Karpas-422 (cell line): Measurements from ENCODE around the gene MCRIP1. TPM values are rescaled to one million over a fixed set of nuclear protein-coding genes. Genes with fewer than 3 reads are reported as not detected.
"Not testable (repeated sequence)": the region's sequence is repeated elsewhere in the genome, so short reads cannot be mapped to it uniquely, and the experiment has no call there.

ENCODE experiments used
- DNase-seq: peaks from one replicate; pipeline ENCODE4 v3.0.0-alpha.2; 2015
- H2AFZ ChIP-seq: fragments of 200-600 bp; sonication (generic); 2 replicates; pipeline ENCODE4 v1.6.1; 2014; ENCODE audit warnings: antibody characterized with exemption, low read length, mixed read lengths
- H3K27ac ChIP-seq: fragments of 200-600 bp; sonication (generic); 2 replicates; pipeline ENCODE4 v1.5.1; 2014; ENCODE audit warnings: mild to moderate bottlenecking, low read length, moderate library complexity
- H3K27me3 ChIP-seq: fragments of 200-600 bp; sonication (generic); 2 replicates; pipeline ENCODE4 v1.6.1; 2014; ENCODE audit warnings: low read length, mixed read lengths
- H3K36me3 ChIP-seq: fragments of 200-600 bp; sonication (generic); 2 replicates; pipeline ENCODE4 v1.6.1; 2014; ENCODE audit warnings: low read length, mixed read lengths; ENCODE audit not compliant: insufficient read depth
- H3K4me1 ChIP-seq: fragments of 200-600 bp; sonication (generic); 2 replicates; pipeline ENCODE4 v1.6.1; 2014; ENCODE audit warnings: mild to moderate bottlenecking, low read length, mixed read lengths
- H3K4me2 ChIP-seq: fragments of 200-600 bp; sonication (generic); 2 replicates; pipeline ENCODE4 v1.6.1; 2014; ENCODE audit warnings: low read length, low read depth, mild to moderate bottlenecking; ENCODE audit not compliant: poor library complexity, severe bottlenecking
- H3K4me3 ChIP-seq: fragments of 200-600 bp; sonication (generic); 2 replicates; pipeline ENCODE4 v1.5.1; 2014; ENCODE audit warnings: mild to moderate bottlenecking, antibody characterized with exemption, low read length, mixed read lengths
- H3K79me2 ChIP-seq: fragments of 200-600 bp; sonication (generic); 2 replicates; pipeline ENCODE4 v1.6.1; 2014; ENCODE audit warnings: mild to moderate bottlenecking, low read length, mixed read lengths
- H3K9ac ChIP-seq: fragments of 200-600 bp; sonication (generic); 2 replicates; pipeline ENCODE4 v1.6.0; 2014; ENCODE audit warnings: low read length
- H3K9me2 ChIP-seq: fragments of 200-600 bp; sonication (generic), shearing (Covaris generic); replicated peaks from 2 replicates; pipeline ENCODE4 v1.6.0; 2014; ENCODE audit warnings: mild to moderate bottlenecking, low read length, moderate library complexity; ENCODE audit not compliant: insufficient read depth
- H3K9me3 ChIP-seq: fragments of 300-700, 200-600 bp; sonication (generic); 2 replicates; pipeline ENCODE4 v1.6.1; 2014; ENCODE audit warnings: low read length, mixed read lengths
- H4K20me1 ChIP-seq: fragments of 200-600 bp; sonication (generic); 2 replicates; pipeline ENCODE4 v1.6.1; 2014; ENCODE audit warnings: mild to moderate bottlenecking, antibody characterized with exemption, low read length, low read depth; ENCODE audit not compliant: insufficient read depth
- total RNA-seq: library from RNA; depleted of rRNA; stranded (reverse); fragments of >200 nt; shearing (Covaris generic); gene quantifications from 2 replicates; pipeline ENCODE4 v1.2.3, GENCODE V29; 2014; ENCODE audit warnings: low replicate concordance

Gene MCRIP1
- total RNA-seq, 1 experiment from 2014 or later, result 55.9 TPM

DNA sequence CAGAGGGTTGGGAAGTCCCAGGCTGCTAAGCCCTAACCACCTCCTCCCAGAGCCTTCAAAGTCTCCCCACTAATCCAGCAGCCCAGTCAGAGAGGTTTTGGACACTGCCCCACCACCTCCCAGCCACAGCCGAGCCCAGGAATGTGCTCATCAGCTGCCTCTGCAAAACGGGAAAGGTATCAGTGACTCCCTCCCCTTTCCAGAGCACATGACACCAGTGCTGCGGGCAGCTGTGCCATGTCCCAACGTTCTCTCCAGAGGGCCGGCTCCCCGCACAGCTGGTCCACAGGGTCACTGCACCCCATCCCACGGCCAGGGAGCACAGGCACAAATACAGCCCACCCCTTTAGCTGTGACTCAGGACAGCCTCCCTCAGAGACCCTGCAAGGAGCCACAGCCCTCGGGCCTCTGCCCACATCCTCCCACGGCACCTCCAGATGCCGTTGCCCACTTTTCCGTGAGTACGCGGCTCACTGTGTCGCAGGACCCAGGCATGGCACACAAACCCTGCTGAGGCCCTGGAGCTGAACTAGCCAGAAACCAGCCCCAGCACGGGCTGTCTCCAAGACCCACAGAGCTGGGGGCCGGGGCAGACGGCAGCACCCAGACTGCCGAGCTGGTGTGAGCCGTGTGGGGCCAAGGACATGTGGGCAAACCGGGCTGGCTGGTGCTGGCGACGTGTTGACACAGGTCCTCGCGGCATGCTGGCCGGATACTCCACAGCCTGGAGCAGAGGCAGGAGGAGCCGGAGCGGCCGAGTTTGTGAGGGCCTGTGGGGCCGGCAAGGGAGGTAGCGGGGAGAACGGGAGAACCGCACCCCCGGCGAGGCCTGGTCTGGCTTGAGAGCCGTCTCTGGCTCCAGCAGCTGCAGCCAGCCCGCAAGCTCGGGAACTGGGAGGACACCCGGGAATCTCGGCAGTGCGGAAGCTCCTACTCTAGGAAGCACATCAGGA, 8.0 kb upstream of the MCRIP1 start:
- Histone ChIP-seq H3K27me3 (no peaks in the 10 kb centered on the region), H4K20me1 (no peaks in the 10 kb centered on the region), H3K9me2 (no peaks in the 10 kb centered on the region), H3K79me2 (no peaks in the 10 kb centered on the region), H3K4me2 (no peak overlapping the region), H3K9ac (no peak overlapping the region), H3K4me3 (no peak overlapping the region), H3K27ac (no peak overlapping the region), H3K4me1 (peaks cover 5% of the 10 kb centered on the region), H3K36me3 (peaks cover 10% of the 10 kb centered on the region; the same call in 1 of the 2 replicates), H2AFZ (no peak overlapping the region), H3K9me3 (no peaks in the 10 kb centered on the region)
- DNase-seq, result no peak

DNA sequence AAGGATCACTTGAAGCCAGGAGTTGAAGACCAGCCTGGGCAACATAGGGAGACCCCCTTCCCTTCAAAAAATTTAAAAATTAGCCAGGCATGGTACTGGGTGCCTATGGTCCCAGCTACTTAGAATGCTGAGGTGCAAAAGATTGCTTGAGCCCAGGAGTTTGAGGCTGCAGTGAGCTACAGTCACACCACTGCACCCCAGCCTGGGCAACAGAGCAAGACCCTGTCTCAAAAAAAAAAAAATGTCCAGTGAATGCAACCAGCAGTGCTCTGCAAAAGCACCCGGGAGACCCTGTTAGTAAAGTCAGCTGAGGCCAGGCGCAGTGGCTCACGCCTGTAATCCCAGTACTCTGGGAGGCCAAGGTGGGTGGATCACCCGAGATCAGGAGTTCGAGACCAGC, 7.0 kb upstream of the MCRIP1 start:
- not testable (repeated sequence) for H3K27ac ChIP-seq, H3K9ac ChIP-seq

DNA sequence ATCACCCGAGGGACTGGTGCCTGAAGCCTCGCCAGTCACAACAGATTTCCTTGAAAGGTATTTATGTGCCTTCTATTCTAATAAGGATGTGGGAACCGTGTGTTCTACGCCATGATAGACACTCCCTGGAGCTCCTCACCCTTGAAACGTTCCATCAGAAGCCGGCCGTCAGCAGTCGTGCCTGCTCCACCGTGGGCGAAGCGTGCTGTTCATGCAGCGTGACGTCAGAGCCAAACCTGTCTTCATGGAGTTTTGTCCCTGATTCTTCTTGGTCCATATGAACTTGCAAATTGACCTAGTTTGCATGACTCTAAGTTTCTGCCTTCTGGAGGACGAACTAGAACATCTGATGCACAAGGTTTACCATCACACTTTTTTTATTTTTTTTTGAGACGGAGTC, 6.2 kb upstream of the MCRIP1 start:
- H3K79me2 ChIP-seq, result peaks cover 4% of the 10 kb centered on the region; the same call in 1 of the 2 replicates
- no peak overlapping the region for H3K9ac ChIP-seq
- H3K36me3 ChIP-seq, result 0 out of 2 replicates have a peak, but pooled peaks cover 2% of the 10 kb centered on the region
- no peak overlapping the region for H3K4me2 ChIP-seq
- peak overlapping the region; percentile 36; the same call in 1 of the 2 replicates for H2AFZ ChIP-seq
- no peak overlapping the region for H3K27ac ChIP-seq
- no peaks in the 10 kb centered on the region for H3K9me3 ChIP-seq
- H4K20me1 ChIP-seq, result no peaks in the 10 kb centered on the region
- DNase-seq, result no peak
- H3K9me2 ChIP-seq, result no peaks in the 10 kb centered on the region
- H3K4me3 ChIP-seq, result no peak overlapping the region
- H3K27me3 ChIP-seq, result no peaks in the 10 kb centered on the region
- peaks cover 9% of the 10 kb centered on the region for H3K4me1 ChIP-seq

More for the DNA sequence above, 7.0 kb upstream of the MCRIP1 start:
- not testable (repeated sequence) for H3K36me3 ChIP-seq, H3K27me3 ChIP-seq, H3K79me2 ChIP-seq, H3K4me1 ChIP-seq, H3K4me2 ChIP-seq, H3K9me3 ChIP-seq, H2AFZ ChIP-seq, DNase-seq, H3K4me3 ChIP-seq, H4K20me1 ChIP-seq, H3K9me2 ChIP-seq

DNA sequence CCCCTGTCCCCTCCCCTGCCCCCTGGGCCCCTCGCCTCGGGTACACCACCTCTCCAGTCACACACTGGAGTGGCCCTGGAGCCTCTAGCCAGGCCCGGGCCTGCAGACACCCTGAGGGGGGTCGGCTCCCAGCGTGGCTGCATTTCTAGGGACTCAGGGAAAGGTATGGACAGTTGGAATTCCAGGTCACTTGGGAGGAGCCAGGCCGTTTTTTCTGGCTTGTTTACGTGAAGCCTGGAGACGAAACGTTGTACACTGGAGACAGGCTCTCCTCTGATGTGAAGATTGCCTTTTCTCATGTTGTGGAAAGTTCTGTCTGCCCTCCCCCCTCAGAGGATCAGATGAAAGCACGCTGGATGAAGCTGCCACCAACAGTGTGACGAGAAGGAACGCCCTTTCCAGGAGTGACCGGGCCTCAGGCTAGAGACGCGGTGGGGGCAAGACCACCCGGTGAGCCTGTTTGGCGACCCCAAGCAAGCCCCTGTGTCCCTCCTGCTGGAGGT, 5.7 kb upstream of the MCRIP1 start:
- Histone ChIP-seq H3K4me1 (peaks cover 14% of the 10 kb centered on the region), H2AFZ (peak overlapping the region; percentile 36; the same call in 1 of the 2 replicates), H3K4me3 (no peak overlapping the region), H3K9ac (no peak overlapping the region), H3K36me3 (0 out of 2 replicates have a peak, but pooled peaks cover 2% of the 10 kb centered on the region), H3K4me2 (no peak overlapping the region), H3K27me3 (no peaks in the 10 kb centered on the region), H3K27ac (no peak overlapping the region), H4K20me1 (no peaks in the 10 kb centered on the region), H3K9me2 (no peaks in the 10 kb centered on the region), H3K9me3 (no peaks in the 10 kb centered on the region), H3K79me2 (peaks cover 9% of the 10 kb centered on the region)
- no peak for DNase-seq

DNA sequence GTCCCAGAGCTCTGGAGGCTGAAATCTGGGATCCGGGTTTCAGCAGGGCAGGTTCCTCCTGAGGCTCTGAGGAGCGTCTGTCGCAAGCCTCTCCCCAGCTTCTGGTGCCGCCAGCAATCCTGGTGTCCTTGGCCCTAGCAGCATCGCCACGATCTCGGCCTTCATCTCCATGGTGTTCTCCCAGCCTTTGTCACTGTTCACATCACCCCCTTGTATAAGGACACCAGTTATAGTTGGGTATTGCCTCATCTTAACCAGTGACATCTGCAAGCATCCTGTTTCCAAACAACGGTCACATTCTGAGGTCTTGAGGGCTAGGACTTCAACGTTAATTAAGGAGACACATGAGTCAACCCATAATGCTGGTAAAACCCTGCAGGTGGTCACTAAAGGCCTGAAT, 4.5 kb upstream of the MCRIP1 start:
- H4K20me1 ChIP-seq, result no peaks in the 10 kb centered on the region
- H3K27me3 ChIP-seq, result no peaks in the 10 kb centered on the region
- no peak overlapping the region for H3K27ac ChIP-seq
- no peak overlapping the region for H3K4me3 ChIP-seq
- peaks cover 20% of the 10 kb centered on the region for H3K4me1 ChIP-seq
- H3K4me2 ChIP-seq, result no peak overlapping the region
- no peak for DNase-seq
- no peaks in the 10 kb centered on the region for H3K36me3 ChIP-seq
- H2AFZ ChIP-seq, result no peak overlapping the region
- H3K9ac ChIP-seq, result no peak overlapping the region
- peaks cover 16% of the 10 kb centered on the region for H3K79me2 ChIP-seq
- no peaks in the 10 kb centered on the region for H3K9me2 ChIP-seq
- H3K9me3 ChIP-seq, result no peaks in the 10 kb centered on the region

DNA sequence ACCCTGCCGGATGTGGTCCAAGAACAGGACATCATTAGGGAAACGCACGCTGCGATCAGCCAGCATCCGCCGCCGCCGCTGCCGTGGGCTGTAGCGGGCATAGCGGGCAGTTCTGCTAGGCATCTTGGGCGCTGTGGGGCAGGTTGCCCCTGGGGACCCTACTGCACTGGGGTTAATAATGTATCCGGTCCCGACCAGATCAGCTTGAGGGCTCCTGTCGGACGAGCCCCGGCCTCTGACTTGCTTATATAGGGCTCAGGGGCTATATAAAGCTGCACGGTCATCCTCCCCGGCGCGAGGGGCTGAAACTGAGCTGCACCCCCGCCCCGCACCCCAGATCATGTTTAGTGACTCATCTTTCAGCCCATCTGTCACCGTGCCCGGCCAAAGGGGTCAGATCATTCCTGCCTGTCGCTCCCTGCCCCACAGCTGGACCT, 1.8 kb upstream of the MCRIP1 start, which contains the start of gene PPP1R27:
Gene PPP1R27 (minus strand): TSS at position 220 of the 437 bp plus-strand sequence. CDS start 97 bp downstream, at position 123.
- Histone ChIP-seq H3K4me3 (peak within 1 kb of the TSS; percentile 97), H3K4me2 (peak within 1 kb of the TSS; percentile 94), H3K36me3 (no peaks in the 10 kb centered on the region), H2AFZ (no peak within 1 kb of the TSS), H3K9me3 (no peaks in the 10 kb centered on the region), H4K20me1 (no peaks in the 10 kb centered on the region), H3K9ac (peak within 1 kb of the TSS; percentile 92), H3K4me1 (peaks cover 35% of the 10 kb centered on the region), H3K27ac (no peak within 1 kb of the TSS), H3K27me3 (no peaks in the 10 kb centered on the region), H3K9me2 (no peaks in the 10 kb centered on the region), H3K79me2 (peaks cover 25% of the 10 kb centered on the region)
- DNase-seq, result no peak

DNA sequence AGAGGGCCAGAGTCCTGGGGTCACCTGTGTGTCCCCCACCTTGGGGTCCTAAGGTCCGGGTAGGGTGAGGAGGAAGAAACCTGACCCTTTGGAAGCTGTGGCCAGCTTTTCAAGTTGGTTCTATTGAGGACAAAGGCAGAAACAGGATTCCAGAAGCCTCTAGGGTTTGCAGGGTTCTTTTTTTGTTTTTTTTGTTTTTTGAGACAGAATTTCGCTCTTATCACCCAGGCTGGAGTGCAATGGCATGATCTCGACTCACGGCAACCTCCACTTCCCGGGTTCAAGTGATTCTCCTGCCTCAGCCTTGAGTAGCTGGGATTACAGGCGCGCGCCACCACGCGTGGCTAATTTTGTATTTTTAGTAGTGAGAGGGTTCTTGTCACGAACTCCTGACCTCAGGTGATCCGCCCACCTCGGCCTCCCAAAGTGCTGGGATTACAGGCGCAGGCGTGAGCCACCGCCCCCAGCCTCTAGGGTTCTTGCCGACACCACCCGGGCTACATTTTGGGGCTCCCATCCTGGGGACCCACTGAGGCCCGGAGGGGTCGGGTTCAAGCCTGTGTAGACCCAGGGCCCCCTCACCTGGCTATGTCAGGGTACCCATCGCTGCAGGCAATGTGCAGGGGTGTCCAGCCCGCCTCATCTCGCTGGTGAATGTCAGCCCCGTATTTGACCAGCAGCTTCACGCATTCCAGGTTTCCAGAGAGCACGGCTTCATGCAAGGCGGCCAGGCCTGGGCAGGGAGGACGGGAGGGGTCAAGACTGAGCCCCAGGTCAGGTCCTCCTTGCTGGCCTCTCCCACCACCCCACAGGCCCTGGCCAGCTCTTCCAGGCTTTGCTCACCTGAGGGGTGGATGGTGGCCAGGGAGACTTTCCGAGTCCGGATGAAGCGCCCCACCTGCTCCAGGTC, 1.1 kb upstream of the MCRIP1 start:
- peak overlapping the region; percentile 94 for H3K4me2 ChIP-seq
- no peak for DNase-seq
- H3K9me2 ChIP-seq, result no peaks in the 10 kb centered on the region
- peaks cover 31% of the 10 kb centered on the region for H3K4me1 ChIP-seq
- no peaks in the 10 kb centered on the region for H4K20me1 ChIP-seq
- H3K9ac ChIP-seq, result peak overlapping the region; percentile 92
- H3K36me3 ChIP-seq, result no peaks in the 10 kb centered on the region
- peak overlapping the region; percentile 97 for H3K4me3 ChIP-seq
- peaks cover 25% of the 10 kb centered on the region for H3K79me2 ChIP-seq
- H3K27me3 ChIP-seq, result no peaks in the 10 kb centered on the region
- H3K27ac ChIP-seq, result peak overlapping the region; percentile 71; the same call in 1 of the 2 replicates
- H3K9me3 ChIP-seq, result no peaks in the 10 kb centered on the region
- no peak overlapping the region for H2AFZ ChIP-seq
